Measurements from ENCODE around the gene DENND1A. TPM values are rescaled to one million over a fixed set of nuclear protein-coding genes. Genes with fewer than 3 reads are reported as not detected.

Gene DENND1A
- total RNA-seq, 2 donors from 2014 or later, result 16.2 to 17.7 TPM

DNA sequence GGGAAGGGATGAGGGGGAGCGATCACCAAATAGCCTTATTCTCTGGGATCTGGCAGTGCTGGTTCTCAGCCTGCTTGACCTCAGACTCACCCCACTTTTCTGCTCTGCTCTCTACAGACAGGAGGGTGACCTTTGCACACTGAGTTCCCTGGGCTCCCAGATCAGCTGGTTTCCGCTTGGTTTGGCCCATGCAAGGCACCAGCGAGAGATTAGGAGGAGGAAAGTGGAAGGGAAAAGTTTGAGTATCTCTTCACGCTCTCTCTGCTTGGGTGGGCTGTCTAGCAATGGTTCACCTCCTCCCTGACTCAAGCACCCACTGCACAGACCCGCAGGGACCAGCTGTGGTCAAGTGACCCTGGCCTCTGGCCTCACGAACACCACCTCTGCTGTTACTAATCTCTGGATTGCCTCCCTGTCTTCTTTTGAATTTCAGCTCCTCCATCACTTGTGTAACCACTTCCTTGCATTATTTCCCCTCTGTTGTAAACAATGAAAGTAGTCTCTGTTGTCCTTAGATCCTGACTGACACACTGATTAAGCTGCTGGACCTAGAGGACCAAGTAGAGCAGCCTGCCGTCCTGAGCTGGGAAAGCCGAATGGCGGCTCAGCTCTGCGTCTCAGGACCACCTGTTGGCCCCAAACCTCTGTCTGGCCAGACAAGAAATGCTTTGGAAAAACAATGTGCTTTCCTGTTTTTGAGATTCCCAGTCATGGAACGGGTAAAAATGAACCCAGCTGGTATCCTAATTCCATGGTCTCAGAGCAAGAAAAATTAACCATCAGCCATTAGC, 387.3 kb downstream of the DENND1A start:
- intact Hi-C loops (cut with DNase I), result loop anchor here in 1 of 2 donors (5.0 kb wide), 1 partner anchor 500 kb away; no protein-coding TSS in a partner anchor
- ATAC-seq, result peak in 1 of 2 donors; percentile 39
- DNase-seq, result no peak

DNA sequence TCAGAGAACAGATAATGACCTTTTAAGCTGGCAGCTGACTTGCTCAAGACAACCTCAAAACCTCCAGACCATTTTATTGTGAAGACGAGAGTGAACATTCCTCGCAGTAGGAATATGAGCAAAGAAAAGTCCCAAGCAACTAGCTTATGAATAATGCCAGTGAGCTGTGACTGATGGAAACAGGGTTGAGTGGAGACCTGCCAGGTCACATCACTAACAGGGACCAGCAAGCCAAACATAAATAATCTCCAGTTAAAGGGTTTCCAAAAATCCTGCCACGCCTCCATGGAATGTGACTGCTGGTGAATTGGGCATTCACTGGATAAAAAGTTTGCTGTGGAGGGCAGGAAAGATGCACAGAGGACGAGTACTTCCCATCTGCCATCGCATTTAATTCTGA, 388.5 kb downstream of the DENND1A start:
- no peak for DNase-seq
- peak; percentile 66 to 79 for ATAC-seq
- intact Hi-C loops (cut with DNase I), result loop anchor here in 1 of 2 donors (5.0 kb wide), 1 partner anchor 501 kb away; no protein-coding TSS in a partner anchor

DNA sequence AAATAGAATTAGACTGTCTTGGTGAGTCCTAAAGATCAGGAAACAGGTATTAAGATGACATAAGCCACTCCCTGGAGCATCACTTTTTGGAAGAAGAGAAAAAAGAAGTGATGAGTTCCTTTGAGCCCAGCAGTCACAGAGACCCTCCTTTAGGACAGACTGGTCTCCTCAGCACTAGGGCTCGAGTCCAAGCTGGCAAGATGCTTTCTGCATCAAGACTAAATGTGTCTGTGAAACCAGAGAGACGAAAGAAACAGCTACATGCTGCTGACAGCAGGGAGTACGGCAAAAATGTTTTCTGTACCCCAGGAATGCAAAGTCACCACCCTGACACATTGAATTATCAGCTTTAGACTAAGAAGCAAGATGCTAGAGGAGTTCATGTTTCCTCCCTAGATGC, 389.5 kb downstream of the DENND1A start:
- ATAC-seq (peak in 1 of 2 donors; percentile 60), DNase-seq (no peak)
- intact Hi-C loops (cut with DNase I), result loop anchor here in 1 of 2 donors (5.0 kb wide), 1 partner anchor 502 kb away; no protein-coding TSS in a partner anchor

DNA sequence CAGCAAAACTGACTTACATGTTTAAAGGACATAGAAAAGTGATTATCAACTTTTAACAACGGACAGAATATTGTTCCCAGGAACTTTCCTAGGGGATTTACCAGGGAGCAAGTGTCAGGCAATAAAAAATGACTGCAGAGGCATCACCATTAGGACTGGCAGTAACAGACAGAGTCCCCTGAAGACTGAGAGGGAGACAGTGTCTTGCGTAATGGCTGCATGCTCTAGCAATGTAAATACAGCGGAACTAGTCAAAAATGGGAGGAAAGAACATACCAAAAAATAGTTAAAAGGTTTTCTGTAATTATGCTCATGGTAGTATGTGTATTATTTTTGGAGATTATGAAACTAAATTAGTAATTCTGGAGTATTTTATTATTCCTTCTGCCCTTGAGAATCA, 392.1 kb downstream of the DENND1A start:
- ATAC-seq (no peak), DNase-seq (no peak)
- intact Hi-C loops (cut with DNase I), result no loop called here

DNA sequence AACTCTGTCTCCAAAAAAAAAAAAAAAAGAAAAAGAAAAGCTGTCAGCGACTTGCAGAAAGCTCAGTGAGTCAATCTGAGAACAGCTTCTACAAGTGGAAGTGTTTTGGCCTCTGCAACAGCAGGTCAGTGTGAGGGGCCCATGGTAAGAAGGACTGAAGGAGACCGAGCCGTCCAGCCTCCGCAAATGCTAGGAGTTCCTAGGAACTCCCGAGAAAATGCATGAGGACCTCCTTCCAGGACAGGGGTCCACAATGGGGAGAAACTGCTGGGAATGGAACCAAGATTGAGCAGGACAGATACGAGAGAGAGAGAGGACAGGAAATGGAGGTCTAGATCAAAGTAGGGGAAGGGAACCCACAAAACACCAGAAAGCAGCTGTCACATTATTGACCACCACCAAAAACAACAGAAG, 393.5 kb downstream of the DENND1A start:
- ATAC-seq (no peak), DNase-seq (no peak)
- intact Hi-C loops (cut with DNase I), result no loop called here

DNA sequence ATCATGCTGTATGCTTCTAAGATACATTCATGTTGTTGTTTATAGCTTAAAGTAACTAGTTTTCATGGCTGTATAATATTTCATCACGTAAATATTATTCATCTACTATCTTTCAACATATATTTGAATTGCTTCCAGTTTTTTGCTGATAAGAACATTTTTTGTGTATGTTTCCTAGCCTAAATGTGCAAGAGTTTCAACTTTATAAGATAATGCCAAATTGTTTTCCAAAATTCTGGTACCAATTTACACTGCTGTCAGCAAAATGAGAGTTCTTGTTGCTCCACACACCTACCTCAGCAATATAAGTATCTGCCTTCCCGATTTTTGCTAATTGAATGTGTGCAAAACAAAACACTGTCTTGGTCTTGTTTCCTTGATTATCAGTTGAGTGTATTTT, 395.6 kb downstream of the DENND1A start:
- DNase-seq (no peak), ATAC-seq (no peak)
- intact Hi-C loops (cut with DNase I), result no loop called here

DNA sequence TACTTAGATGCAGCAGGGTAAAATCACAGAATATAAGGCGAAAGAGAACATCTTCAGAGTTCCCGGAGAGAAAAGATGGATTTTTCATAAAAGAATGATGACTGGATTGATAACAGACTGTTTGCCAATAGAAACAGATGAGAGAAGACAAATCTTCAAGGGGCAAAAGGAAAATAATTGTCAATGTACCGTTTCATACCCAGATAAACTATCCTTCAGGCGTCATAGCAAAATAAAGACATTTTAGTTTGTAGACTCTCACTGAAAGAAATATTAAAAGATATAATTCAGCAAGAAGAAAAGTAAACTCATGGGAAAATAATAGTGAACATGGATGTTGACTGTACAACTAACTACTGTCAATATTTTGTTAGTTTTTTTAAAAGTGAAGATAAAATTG, 399.7 kb downstream of the DENND1A start:
- DNase-seq, result no peak
- no peak for ATAC-seq
- intact Hi-C loops (cut with DNase I), result no loop called here

DNA sequence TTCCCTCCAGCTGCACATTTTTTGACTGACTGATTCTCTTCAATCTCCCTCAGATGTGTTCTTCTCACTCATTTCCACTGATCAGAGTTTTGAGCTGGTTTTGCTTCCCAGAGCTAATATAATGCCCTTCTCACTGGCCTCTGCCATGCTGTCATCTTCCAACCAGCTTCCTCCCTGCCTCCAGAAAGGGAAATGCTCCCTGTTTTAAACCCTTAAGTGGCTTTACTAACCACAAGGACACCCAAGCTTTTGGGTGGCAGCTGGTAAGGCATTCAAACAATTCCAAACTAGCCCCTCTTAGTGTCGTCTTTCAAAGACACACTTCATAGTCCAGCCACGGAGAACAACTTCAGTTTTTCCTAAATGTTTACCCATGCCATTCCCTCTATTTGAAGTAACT, 401.4 kb downstream of the DENND1A start:
- ATAC-seq, result no peak
- intact Hi-C loops (cut with DNase I), result no loop called here
- DNase-seq, result no peak

DNA sequence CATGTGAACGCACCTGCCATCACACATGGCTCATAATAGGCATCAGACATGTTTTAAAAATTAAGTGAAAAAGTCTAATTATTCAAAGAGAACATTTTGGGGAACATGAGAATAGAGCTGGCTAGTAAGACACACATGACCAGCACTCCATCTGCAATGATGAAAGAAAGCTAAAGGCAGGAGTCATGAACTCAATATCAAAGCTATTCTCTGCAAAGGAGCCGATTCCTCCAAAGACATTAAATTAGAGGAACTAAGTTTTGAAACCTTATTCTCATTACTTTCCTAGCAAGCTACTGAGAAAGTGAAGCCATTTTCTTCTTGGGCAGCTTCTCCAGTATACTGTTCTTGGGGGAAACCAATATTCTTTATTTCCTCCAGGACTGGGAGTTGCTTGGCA, 401.9 kb downstream of the DENND1A start:
- intact Hi-C loops (cut with DNase I), result no loop called here
- ATAC-seq, result no peak
- DNase-seq, result no peak

DNA sequence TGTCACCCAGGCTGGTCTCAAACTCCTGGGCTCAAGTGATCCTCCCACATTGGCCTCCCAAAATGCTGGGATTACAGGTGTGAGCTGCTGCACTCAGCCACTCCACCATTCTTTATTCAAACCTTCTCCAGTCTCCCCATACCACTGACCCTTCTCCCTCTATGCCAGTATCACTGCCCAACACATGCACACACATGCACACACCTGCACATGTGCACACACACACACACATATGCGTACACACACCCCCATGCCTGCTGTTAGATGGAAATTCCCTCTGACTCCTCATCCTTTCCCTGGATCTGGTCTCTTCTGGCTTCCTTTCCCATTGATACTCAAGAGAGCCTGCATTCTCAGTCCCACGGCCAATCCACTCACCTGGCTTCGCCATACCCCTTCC, 404.0 kb downstream of the DENND1A start:
- no peak for ATAC-seq
- DNase-seq, result no peak
- intact Hi-C loops (cut with DNase I), result no loop called here

DNA sequence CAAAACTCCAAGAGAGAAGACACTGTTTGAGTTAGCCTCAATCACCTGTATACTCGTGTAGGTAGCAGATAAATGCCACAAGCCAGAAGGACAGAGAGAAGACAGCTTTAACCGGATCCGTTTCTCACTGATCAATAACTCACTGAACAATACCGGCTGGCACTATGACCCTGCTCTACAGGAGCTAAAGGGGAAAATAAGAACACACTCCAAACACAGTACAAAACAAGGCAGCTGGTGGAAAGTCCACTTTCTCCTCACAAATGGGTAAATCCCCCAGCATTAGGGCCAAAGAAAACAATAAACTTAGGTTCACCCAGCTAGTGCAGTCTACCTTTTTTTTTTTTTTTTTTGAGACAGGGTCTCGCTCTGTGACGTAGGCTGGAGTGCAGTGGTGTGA, 404.5 kb downstream of the DENND1A start:
- intact Hi-C loops (cut with DNase I), result no loop called here
- ATAC-seq (no peak), DNase-seq (no peak)

DNA sequence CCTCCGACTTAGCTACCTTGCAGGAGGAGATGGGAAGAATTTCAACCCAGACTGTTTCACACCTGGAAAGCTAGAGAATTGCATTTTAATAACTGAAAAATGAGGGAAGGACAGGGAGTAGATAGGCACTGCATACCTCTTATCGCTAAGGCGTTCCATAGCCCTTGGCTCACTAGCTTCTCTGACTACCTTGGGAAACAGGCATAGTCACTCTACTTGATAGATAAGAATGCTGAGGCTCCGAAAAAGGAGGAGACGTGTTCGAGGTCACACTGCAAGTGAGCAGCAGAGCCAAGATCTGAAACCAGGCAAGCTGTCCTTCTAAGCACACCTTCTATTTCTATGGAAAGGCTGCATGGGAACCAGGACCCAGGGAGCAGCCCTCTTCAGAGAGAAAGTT, 405.1 kb downstream of the DENND1A start:
- ATAC-seq (peak in 1 of 2 donors; percentile 52), DNase-seq (no peak)
- intact Hi-C loops (cut with DNase I), result no loop called here

DNA sequence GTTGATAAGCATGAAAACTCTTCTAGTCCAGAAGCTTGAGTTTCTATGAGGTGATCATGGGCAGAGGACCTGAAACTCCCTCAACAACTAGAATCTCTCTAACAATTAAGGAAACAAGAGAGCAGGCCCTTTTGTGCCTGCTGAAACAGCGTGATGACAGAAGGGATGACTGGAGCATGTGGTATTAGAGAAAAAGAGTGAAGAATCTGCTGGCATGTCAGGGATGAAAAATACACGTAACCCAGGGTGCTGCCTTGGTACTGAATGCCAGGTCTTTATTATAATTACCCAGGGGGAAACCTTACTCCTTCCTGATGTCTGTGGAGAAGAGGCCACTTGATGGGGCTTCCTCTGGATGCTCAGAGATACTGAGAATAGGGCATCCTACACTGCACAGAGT, 406.1 kb downstream of the DENND1A start:
- intact Hi-C loops (cut with DNase I), result no loop called here
- DNase-seq, result no peak
- ATAC-seq, result no peak

DNA sequence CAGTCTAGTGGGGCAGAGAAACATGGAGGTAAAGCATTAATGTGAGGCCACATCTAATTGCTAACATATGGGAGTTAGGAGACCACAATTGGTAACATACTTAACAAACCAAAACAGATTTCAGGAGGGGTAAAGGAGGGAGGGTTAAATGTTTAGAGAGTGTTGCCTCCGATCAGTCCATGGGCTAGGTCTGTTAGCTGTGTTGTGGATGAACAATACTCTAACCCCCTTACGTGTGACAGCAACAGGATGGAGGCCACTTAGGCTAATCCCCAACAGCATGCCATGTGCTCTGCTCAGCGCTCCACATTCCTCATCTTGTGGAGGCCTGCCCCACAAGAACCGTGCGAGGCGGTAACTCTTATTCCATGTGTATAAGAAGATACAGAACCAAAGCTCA, 406.9 kb downstream of the DENND1A start:
- intact Hi-C loops (cut with DNase I), result no loop called here
- DNase-seq (no peak), ATAC-seq (no peak)

DNA sequence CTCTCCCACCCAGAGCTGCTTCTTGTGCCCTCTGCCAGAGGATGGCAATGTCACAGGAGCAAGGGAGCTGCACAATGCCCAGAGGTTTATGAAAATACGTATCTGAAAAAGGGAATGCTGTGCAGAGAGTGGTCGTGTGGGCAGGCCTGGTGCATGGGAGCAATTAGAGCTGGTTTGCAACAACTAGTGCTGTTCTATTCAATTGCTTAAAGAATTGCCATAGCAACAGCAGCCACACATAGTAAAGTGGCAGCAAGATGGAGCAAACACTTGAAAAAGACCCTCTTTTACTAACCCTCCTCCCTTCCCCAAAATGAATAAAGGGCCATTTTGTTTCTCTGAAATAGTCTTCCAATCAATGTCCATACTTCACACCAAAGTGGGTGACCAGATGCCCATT, 407.7 kb downstream of the DENND1A start:
- ATAC-seq (no peak), DNase-seq (no peak)
- intact Hi-C loops (cut with DNase I), result no loop called here

DNA sequence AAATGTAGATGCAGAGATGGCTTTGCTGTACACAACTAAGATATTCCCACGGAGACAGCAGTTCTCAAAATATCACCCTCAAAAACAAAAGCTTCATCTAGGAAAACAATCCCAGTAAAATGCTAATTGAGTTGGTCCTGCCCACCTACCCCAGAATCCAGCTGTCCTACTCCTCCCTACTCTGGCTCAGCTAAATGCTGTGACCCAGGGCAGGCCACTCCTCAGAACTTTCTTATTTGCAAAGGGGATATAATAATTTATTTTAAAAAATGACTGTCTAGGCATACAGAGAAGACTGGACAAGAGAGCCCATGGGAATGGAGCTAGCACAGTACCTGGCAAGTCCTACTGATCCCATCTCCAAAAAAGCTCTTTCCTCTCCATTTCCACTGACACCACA, 411.6 kb downstream of the DENND1A start:
- DNase-seq (no peak), ATAC-seq (no peak)
- intact Hi-C loops (cut with DNase I), result no loop called here

DNA sequence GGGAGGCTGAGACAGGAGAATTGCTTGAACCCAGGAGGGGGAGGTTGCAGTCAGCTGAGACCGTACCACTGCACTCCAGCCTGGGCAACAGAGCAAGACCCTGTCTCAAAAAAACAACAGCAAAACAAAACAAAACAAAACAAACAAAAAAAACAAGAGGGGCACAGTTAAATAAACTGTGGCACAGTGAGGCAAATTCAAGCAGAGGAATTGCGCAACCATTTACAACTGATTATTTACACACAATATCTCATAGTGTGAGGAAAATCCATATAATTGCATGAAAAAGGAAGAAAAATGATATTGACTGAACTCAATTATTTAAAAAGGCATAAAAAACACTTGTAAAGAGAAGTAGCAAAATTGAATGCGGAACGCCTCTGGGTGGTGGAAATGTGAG, 412.4 kb downstream of the DENND1A start:
- ATAC-seq (no peak), DNase-seq (no peak)
- intact Hi-C loops (cut with DNase I), result no loop called here

DNA sequence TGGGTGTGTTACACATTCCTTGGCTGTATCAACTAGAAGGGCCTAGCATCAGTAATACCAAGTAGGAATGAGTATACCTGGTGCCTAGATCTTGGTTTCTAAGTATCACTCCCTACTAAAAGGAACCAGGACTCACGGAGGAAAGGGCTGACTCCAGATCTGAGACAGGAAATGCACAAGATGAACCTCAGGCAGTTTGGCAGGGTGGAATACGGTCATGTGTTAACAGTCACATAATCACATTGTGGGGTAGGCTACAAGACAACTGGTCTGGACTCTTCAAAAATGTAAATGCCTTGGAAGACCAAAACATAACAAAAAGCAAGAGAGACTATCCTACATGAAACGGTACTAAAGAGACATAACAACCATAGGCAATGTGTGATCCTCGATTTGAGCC, 415.2 kb downstream of the DENND1A start:
- intact Hi-C loops (cut with DNase I), result no loop called here
- DNase-seq, result no peak
- ATAC-seq, result no peak

DNA sequence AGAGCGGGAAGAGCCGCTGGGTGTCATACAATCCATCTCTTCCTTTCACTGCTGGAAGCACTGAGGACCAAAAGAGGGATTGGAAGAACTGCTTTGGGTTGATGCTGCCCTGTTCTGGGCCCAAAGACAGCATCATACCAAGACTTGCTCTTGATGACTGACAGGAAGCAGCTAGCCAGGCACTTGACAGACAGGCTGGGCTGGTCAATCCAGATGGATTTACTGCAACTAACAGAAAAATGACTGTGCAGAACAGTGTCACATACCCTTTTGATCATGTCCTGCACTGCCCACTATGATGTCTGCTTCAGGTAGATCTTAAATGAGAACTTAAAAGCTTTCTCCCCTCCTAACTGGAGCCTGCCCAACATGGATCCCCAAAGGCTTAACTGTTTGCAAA, 416.4 kb downstream of the DENND1A start:
- ATAC-seq (no peak), DNase-seq (no peak)
- intact Hi-C loops (cut with DNase I), result no loop called here

DNA sequence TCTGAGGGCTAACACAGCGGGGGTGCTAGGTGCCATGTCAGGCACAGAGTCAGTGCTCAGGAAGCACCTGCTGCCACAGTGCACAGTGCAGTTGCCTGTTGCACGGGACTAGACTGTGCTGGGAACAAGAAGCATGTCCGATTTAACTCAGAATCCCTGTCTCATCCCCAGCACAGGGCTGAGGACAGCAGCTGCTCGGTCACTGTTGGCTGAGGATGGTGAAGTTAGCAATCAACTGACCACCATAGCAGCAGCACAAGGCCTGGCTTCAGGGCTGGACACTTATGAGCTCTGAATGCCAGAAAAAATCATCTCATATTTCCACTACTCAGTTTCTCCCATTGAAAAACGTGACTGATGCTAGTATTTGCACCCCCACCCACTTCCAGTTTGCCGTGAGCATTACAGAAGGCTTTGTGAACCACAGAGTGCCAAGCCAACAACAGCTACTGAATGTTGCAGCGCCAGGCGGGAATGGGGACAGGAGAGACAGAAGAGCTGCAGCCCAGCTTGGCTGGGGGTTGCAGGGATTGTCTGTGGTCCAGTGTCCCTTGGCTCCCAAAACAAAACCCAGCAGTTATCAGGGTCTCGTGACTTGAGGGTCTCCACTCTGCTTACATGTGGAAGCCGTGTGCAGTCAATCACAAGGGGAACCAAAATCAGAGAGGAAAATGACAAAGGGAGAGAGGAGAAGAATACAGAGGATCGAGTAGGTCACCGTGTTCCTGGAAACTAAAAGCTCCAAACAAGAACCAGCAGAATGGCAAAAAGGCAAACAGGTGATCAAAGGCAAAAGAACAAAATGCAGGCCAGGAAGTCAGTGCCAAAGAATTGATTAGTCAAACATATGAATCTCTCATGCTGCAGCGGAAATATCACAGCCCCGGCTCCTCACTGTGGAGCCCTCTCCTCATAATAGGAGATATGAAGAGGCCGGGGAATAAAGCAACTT, 418.3 kb downstream of the DENND1A start:
- intact Hi-C loops (cut with DNase I), result no loop called here
- ATAC-seq (no peak), DNase-seq (no peak)

Data from left cardiac atrium (tissue), 4 donors.